GM21717 (cell line): ENCODE measurements around the gene PDIA2.
"Not testable (repeated sequence)": the region's sequence is repeated elsewhere in the genome, so short reads cannot be mapped to it uniquely, and the experiment has no call there.

ENCODE experiments used
- ATAC-seq: cut with Tn5 transposase; IDR thresholded peaks from one replicate; pipeline ENCODE4 v1.9.1; 2021; ENCODE audit warnings: mild to moderate bottlenecking, moderate library complexity; ENCODE audit not compliant: unreplicated experiment

The PDIA2 gene

DNA sequence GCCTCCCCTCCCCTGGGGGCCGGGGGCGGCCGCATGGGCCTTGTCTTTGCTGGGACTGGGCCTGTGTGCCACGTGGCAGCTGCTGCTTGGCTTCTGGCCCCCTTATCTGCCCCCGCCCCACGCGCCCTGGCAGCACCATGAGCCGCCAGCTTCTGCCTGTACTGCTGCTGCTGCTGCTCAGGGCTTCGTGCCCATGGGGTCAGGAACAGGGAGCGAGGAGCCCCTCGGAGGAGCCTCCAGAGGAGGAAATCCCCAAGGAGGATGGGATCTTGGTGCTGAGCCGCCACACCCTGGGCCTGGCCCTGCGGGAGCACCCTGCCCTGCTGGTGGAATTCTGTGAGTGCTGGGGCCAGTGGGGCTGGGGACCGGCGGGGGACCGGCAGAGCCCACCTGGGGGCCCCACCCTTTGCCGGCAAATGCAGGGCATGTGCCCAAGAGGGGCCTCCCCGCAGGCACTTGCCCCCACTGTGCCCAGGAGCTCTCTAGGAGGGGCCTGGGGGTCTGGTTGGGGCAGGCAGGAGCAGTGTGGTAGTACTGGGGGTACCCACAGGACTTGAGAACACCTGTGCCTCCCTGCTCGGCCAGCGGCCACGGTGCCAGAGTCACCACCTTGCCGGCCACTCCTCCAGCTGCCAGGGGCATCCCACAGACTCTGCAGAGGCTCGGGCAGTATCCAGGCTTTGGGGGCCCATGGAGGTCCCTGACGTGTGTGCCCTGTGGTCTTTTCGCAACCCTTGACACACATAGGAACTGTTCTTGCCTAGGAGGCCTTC, at the start of gene PDIA2:
Gene PDIA2 (plus strand): TSS at position 132 of the 773 bp plus-strand sequence. CDS start 6 bp downstream, at position 138.
- ATAC-seq, result no peak

DNA sequence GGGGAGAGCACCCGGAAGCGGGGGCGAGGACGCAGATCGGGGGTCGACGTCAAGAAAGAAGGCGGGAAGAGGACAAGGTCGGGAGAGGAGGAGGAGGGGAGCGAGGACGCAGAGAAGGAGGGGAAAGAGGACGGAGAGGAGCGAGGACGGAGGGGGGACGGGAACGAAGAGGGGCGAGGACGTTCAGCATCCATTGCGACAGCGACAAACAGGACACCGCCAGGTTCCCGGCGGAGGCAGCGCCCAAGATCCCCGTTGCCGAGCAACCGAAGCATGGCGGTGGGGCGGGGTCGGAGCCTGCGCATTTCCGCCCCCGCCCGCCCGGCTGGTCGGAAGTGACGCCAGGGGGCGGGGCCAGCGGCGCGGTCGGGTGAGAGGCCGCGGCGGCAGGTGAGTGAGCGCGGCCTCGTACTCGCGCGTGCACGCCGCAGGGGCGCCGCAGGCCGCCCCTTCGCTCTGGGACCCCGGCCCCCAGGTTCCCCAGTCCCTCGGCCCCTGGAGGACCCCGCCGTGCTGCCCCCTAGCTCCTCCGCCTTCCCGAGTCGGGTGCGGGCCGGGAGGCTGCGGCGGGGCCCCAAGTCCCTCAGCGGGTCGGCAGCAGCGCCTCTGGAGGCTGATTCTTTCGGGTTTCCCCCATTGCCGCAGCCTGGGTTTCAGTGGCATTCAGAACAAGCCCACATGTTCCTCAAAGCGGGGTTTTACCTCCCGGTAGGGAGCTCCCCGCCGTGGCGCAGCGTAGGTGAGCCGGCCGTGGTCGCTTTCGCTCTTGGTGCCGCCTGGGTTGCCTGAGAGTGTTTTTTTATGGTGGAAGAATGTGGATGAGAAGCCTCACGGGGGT, 48.3 kb upstream of the PDIA2 start, which contains the start of gene FAM234A:
Gene FAM234A (plus strand): TSS at position 354 of the 838 bp plus-strand sequence. CDS start 19,593 bp downstream, outside the sequence.
- peak; percentile 66 for ATAC-seq

- ATAC-seq, result no peak
Measured at GRCh38 chr16:239948-240277, 43.1 kb upstream of the PDIA2 start.

DNA sequence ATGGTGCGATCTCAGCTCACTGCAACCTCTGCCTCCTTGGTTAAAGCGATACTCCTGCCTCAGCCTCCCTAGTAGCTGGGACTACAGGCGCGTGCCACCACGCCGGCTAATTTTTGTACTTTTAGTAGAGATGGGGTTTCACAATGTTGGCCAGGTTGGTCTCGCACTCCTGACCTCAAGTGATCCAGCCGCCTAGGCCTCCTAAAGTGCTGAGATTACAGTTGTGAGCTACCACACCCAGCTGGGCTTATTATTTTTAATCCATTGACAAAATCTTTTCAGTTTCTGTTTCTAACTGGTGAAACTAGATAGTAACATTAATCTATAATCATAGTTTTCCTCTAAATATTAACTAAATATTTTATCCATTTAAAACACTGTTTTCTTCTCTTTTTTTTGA, 42.4 kb upstream of the PDIA2 start:
- no peak for ATAC-seq

DNA sequence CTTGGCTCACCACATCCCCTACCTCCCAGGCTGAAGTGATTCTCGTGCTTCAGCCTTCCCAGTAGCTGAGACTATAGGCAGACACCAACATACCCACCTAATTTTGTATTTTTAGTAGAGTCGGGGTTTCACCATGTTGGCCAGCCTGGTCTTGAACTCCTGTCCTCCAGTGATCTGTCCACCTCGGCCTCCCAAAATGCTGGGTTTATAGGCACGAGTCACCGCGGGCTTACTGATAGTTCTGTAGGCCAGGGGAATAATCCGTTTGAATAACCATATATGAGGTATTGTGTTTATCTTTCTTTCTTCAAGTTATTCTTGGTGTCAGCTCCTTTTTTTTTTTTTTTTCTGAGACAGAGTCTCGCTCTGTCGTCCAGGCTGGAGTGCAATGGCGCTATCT, 40.7 kb upstream of the PDIA2 start:
- ATAC-seq, result no peak

DNA sequence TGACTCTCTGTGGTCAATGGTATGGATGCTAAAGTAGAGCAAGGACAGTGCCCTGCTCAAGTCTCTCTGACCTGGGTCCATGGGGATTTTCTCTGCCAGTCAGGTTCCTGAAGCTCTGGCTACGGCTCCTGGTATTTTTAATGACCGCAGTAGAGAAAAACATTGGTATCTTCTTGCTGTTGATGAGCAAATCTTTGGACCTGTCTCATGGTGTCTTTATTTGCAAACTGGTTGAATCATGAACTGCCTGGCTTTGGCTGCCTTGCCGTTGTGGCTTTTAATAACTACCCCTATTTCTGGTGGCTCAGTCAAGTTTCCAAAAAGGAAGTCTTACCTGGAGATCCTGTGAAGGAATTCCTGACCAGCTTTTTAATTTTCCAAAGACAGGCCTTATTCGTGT, 39.6 kb upstream of the PDIA2 start:
- no peak for ATAC-seq

DNA sequence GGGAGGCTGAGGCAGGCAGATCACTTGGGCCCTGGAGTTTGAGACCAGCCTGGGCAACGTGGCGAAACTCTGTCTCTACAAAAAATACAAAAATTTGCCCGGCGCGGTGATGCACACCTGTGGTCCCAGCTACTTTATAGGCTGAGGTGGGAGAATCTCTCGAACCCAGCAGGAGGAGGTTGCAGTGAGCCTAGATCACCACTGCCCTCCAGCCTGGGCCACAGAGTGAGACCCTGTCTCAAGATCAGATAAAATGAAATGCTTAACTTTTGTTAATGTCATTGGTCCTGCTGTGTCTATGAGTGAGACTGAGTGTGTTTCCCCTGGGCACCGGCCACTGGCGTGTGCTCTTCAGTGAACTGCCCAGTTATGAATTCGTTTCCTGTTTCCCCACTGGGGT, 37.9 kb upstream of the PDIA2 start:
- ATAC-seq, result no peak

DNA sequence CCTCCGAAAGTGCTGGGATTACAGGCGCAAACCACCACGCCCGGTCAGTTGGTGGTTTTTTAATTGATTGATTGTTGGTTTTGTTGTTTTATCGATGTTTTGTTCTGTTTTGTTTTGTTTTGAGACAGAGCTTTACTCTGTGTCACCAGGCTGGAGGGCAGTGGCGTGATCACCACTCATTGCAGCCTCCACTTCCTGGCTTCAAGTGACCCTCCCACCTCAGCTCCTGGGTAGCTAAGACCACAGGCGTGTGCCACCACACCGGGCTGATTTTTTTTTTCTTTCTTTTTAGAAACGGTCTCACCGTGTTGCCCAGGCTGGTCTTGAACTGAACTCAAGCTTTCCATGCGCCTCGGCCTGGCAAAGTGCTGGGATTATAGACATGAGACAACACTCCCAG, 35.9 kb upstream of the PDIA2 start:
- no peak for ATAC-seq

DNA sequence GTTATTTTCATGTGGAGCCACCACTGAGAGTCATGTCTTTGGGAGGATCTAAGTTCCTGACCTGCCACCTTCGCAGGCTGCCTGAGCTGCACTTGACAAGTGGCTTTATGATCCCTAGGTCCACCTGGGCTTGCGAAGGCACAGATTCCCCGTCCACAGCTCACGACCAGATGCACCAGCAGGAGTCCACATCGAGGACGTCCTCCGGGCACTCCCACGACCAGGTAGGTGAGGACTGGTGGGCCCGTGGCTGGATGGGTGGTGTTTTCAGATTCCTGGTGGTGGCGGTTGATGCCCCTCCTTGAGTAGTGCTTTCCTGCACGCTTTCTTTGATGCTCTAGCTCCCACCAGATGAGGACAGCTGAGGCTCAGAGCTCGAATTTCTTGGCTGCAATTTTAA, 33.5 kb upstream of the PDIA2 start:
- ATAC-seq, result no peak

GRCh38 chr16:252366-253337, 30.3 kb upstream of the PDIA2 start:
- ATAC-seq, result no peak

DNA sequence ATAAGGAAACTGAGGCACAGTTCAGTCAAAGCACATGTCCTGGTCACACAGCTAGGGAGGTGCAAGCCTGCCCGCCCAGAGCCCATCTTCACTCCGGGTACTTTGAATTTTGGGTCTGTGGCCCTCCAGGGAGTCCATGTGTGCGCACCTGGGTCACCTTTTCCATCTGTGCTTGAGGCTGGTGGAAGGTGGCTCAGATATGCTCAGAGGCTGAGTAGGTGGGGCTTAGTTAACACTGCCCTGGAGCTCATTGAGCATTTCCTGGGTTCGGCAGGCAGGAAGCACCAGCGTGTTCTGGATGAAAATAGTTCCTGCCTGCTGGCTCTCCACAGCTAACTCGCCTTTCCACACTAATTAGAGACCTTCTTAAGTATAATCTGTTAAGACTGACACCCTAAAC, 29.1 kb upstream of the PDIA2 start:
- ATAC-seq, result no peak

DNA sequence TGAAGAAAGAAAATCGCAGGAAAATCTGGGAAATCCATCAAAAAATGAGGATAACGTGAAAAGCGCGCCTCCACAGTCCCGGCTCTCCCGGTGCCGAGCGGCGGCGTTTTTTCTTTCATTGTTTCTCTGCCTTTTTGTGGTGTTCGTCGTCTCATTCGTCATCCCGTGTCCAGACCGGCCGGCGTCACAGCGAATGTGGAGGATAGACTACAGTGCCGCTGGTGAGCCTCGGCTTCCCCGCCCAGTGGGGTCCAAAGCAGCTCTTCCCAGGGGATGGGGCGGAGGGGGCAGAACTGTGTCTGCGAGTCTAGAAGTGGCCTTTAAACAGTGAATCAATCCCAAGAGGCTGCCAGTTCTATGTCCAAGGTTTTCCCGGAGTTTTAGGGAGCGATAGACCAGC, 28.5 kb upstream of the PDIA2 start:
- no peak for ATAC-seq

DNA sequence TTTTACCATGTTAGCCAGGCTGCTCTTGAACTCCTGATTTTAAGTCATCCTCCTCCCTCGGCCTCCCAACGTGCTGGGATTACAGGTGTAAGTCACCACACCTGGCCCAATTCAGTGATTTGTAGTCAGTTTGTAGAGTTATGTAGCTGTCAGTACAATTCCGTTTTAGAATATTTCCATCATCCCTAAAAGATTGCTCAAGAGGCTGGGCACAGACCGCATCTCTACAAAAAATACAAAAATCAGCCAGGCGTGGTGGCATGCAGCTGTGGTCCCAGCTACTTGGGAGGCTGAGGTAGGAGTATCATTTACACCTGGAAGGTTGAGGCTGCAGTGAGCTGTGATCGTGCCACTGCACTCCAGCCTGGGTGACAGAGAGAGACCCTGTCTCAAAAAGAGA, 27.8 kb upstream of the PDIA2 start:
- no peak for ATAC-seq

DNA sequence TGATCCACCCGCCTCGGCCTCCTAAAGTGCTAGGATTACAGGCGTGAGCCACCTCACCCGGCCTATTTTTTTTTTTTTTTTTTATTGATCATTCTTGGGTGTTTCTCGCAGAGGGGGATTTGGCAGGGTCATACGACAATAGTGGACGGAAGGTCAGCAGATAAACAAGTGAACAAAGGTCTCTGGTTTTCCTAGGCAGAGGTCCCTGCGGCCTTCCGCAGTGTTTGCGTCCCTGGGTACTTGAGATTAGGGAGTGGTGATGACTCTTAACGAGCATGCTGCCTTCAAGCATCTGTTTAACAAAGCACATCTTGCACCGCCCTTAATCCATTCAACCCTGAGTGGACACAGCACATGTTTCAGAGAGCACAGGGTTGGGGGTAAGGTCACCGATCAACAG, 24.9 kb upstream of the PDIA2 start:
- ATAC-seq, result not testable (repeated sequence)

DNA sequence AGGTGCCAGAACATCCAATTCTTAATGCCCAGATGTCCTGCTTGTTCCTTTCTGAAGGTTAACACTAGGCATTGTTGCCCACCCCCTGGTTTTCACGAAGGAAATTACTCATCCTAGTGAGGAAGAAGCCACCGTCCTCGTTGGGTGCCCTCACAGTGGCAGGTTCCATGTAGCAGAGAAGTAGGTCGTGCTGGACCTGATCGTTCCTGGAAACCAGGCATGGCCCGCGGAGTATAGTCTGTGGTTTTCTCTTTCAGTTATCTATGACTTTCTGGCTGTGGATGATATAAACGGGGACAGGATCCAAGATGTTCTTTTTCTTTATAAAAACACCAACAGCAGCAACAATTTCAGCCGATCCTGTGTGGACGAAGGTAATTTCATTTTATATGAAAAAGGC, 23.7 kb upstream of the PDIA2 start:
- no peak for ATAC-seq

- no peak for ATAC-seq
Measured at GRCh38 chr16:259814-260253, 23.1 kb upstream of the PDIA2 start.

DNA sequence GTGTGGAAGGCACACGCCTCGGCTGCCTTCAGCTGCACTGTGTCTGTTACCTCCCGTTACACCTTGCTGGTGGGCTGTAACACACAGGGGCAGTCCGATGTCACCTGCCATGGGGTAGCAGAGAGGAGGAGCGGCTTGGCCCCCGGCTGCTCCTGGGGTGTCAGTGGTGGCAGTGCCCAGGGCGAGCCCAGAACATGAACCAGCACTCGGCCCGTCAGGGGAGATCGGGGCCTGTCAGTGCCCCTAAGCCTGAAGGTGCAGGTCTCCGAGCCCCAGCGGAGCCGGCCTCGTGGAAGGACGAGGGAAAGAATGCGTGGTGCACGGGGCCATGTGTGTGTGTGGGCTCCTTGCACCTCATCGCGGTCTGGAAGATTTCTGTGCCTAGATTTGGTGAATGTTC, 22.6 kb upstream of the PDIA2 start:
- ATAC-seq, result no peak

DNA sequence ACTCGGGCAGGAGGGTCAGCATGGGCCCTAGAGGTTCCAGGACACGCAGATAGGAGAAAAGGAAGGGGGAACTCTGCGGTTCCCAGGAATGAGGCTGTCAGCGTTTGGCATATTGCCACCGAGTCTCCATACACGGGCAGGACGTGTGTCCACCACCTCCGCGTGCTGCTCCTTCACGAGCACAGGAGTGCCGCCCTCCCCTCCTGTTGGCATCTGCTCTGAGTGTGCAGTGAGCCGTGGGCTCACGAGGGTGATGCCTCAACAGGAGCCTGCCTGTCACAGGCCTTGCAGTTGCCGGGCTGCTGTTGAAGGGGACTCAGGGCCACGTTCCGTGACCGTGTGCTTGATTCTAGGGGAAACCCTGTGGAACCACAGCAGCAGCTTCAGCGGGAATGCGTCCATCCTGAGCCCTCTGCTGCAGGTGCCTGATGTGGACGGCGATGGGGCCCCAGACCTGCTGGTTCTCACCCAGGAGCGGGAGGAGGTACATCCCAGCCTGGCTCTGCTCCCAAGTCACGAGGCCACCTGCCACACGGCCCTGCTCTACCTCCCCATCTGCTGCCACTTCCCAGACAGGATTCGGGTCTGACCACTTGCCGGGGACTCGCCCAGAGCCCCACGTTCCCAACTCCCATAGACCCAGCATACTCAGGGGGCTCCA, 21.8 kb upstream of the PDIA2 start:
- no peak for ATAC-seq

DNA sequence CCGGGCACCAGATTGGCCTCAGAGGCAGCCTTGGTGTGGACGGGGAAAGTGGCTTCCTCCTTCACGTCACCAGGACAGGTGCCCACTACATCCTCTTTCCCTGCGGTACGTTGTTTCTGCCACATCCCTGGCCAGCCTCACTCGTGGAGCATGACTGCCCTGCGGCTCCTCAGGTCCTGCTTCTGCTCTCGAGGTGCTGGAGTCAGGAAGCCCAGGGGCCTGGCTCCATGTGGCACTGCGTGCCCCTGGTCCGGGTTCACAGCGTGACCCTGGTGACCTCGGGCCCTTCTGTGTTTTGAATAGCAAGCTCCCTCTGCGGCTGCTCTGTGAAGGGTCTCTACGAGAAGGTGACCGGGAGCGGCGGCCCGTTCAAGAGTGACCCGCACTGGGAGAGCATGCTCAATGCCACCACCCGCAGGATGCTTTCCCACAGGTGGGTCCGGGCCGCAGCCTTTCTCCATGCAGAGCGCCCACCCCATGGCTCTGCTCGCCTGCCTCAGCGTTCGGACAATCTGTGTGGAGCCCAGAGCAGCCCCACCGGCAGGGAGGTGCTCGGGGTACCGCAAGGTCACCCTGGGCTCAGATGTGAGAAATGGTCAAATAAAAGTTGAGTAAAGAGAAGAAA, 20.7 kb upstream of the PDIA2 start:
- no peak for ATAC-seq

DNA sequence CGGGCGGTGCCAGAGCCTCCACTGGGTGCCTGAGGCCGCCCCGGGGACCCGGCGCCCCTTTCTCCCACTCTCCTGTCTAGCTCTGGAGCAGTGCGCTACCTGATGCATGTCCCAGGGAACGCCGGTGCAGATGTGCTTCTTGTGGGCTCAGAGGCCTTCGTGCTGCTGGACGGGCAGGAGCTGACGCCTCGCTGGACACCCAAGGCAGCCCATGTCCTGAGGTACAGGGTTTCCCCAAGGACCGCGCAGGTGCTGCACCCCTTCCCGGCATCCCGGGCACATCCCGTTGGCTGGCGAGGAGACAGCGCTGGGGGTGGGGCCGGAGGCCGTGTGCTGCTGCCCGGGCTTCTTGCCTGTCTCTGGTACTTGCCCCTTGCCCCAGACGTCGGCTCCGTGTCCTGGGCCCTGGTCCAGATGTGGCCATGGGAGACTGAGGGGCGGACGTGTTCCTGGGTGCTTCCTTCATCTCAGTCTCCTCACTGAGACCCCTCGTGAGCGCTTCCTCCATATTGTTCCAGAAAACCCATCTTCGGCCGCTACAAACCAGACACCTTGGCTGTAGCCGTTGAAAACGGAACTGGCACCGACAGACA, 19.7 kb upstream of the PDIA2 start:
- ATAC-seq, result no peak
